Retinal pigment epithelial cell (primary cell): Measurements from ENCODE around the gene MOV10L1.
A peak's percentile ranks its signal among the peaks of the same experiment; 100 is the strongest.

Experiments used
- DNase-seq: peaks from one replicate; pipeline ENCODE4 v3.0.0-alpha.2; 2010; ENCODE audit warnings: low read depth
- H3K4me3 ChIP-seq: 2 replicates; pipeline ENCODE4 v1.5.1; 2011; ENCODE audit warnings: mild to moderate bottlenecking, low read length, control low read depth, moderate library complexity
- CTCF ChIP-seq: conservative IDR thresholded peaks from 2 replicates; pipeline ENCODE4 v1.5.1; 2011; ENCODE audit warnings: low read depth, low read length, control low read depth, inconsistent platforms

The MOV10L1 gene

GRCh38 chr22:50053861-50054260 is 35.9 kb upstream of the MOV10L1 start:
- no peak overlapping the region for H3K4me3 ChIP-seq
- DNase-seq, result no peak
- TF ChIP-seq CTCF, result no peak

GRCh38 chr22:50056214-50056972 is 33.4 kb upstream of the MOV10L1 start:
- no peak for DNase-seq
- H3K4me3 ChIP-seq, result no peak overlapping the region
- TF ChIP-seq CTCF, result no peak

DNA sequence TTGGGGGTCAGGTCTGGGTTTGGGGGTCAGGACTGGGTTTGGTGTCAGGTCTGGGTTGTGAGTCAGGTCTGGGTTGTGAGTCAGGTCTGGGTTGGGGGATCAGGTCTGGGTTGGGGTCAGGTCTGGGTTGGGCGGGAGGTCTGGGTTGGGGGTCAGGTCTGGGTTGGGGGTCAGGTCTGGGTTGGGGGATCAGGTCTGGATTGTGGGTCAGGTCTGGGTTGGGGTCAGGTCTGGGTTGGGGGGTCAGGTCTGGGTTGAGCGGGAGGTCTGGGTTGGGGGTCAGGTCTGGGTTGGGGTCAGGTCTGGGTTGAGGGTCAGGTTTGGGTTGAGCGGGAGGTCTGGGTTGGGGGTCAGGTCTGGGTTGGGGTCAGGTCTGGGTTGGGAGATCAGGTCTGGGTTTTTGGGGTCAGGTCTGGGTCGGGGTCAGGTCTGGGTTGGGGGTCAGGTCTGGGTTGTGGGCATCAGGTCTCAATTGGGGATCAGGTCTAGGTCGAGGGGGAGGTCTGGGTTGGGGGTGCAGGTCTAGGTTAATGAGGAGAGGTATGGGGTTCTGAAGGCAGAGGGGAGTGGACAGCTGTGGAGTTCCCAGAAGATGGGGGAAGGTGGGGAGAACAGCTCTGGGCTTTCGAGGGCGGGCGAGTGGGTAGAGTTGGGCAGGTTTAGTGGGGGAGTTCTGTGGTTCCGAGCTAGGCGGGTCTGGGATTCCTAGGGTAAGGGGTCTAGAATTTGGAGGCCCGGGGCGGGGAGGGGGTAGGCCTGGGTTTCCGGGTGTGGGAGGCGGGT is 32.3 kb upstream of the MOV10L1 start:
- TF ChIP-seq CTCF, result no peak
- no peak for DNase-seq

GRCh38 chr22:50058061-50058905 is 31.5 kb upstream of the MOV10L1 start, which contains the start of gene TTLL8:
Gene TTLL8 (minus strand): TSS chr22:50058298.
- no peak within 1 kb of the TSS for H3K4me3 ChIP-seq
- TF ChIP-seq CTCF, result no peak
- DNase-seq, result no peak

More for the DNA sequence above, 32.3 kb upstream of the MOV10L1 start:
- H3K4me3 ChIP-seq, result no peak overlapping the region

- H3K4me3 ChIP-seq, result no peak overlapping the region
- no peak for DNase-seq
- TF ChIP-seq CTCF, result peak; percentile 24
These were observed 30.6 kb upstream of the MOV10L1 start for GRCh38 chr22:50058906-50059880.

GRCh38 chr22:50059881-50060262 is 29.9 kb upstream of the MOV10L1 start:
- no peak overlapping the region for H3K4me3 ChIP-seq
- TF ChIP-seq CTCF, result no peak
- no peak for DNase-seq
